ENCODE data around the gene ODAD4.

Gene ODAD4

GRCh38 chr17:41930009-41930832 is at the start of gene ODAD4:
Gene ODAD4 (plus strand): TSS chr17:41930617. CDS start chr17:41930724, 107 bp downstream.
- peak; percentile 90 to 94 (median 93) for DNase-seq (ENCODE audit: low read depth in 3 of 3)

GRCh38 chr17:41882756-41883155 is 47.7 kb upstream of the ODAD4 start:
- DNase-seq (ENCODE audit: low read depth in 3 of 3): no peak

- no peak for DNase-seq (ENCODE audit: low read depth in 3 of 3)
These were observed 44.7 kb upstream of the ODAD4 start for GRCh38 chr17:41885733-41886132.

GRCh38 chr17:41888332-41888965 is 42.0 kb upstream of the ODAD4 start:
- DNase-seq (ENCODE audit: low read depth in 3 of 3): no peak

- no peak for DNase-seq (ENCODE audit: low read depth in 3 of 3)
These were observed 39.0 kb upstream of the ODAD4 start for GRCh38 chr17:41891135-41892020.

GRCh38 chr17:41892021-41892376 is 38.4 kb upstream of the ODAD4 start:
- DNase-seq (ENCODE audit: low read depth in 3 of 3): no peak

GRCh38 chr17:41893384-41893783 is 37.0 kb upstream of the ODAD4 start:
- DNase-seq (ENCODE audit: low read depth in 3 of 3): no peak

GRCh38 chr17:41894791-41895331 is 35.6 kb upstream of the ODAD4 start:
- no peak for DNase-seq (ENCODE audit: low read depth in 3 of 3)

- no peak for DNase-seq (ENCODE audit: low read depth in 3 of 3)
These were observed 34.8 kb upstream of the ODAD4 start for GRCh38 chr17:41895617-41896016.

- no peak for DNase-seq (ENCODE audit: low read depth in 3 of 3)
These were observed 33.7 kb upstream of the ODAD4 start for GRCh38 chr17:41896726-41897125.

- DNase-seq (ENCODE audit: low read depth in 3 of 3): no peak
These were observed 28.8 kb upstream of the ODAD4 start for GRCh38 chr17:41901646-41902045.

- DNase-seq (ENCODE audit: low read depth in 3 of 3): no peak
These were observed 26.1 kb upstream of the ODAD4 start for GRCh38 chr17:41904242-41904841.

GRCh38 chr17:41905172-41905571 is 25.2 kb upstream of the ODAD4 start:
- DNase-seq (ENCODE audit: low read depth in 3 of 3): no peak

- DNase-seq (ENCODE audit: low read depth in 3 of 3): no peak
These were observed 23.8 kb upstream of the ODAD4 start for GRCh38 chr17:41906465-41907184.

GRCh38 chr17:41907185-41907556 is 23.2 kb upstream of the ODAD4 start:
- DNase-seq (ENCODE audit: low read depth in 3 of 3): no peak

- no peak for DNase-seq (ENCODE audit: low read depth in 3 of 3)
These were observed 22.5 kb upstream of the ODAD4 start for GRCh38 chr17:41907633-41908539.

- no peak for DNase-seq (ENCODE audit: low read depth in 3 of 3)
These were observed 21.3 kb upstream of the ODAD4 start for GRCh38 chr17:41909088-41909487.

GRCh38 chr17:41910701-41911391 is 19.6 kb upstream of the ODAD4 start:
- DNase-seq (ENCODE audit: low read depth in 3 of 3): no peak

- DNase-seq (ENCODE audit: low read depth in 3 of 3): no peak
These were observed 17.5 kb upstream of the ODAD4 start for GRCh38 chr17:41912925-41913324.

Measured in stimulated activated CD4-positive, alpha-beta T cell treated with anti-CD3 and anti-CD28 coated beads, TNF-alpha, amount 100 ng/mL, for 48 hours (primary cell).